VCaP (cell line): ENCODE data around the gene ADAMTS12.

Source experiments
- H3K27ac ChIP-seq: fragments of 450-650 bp; 2 replicates; pipeline ENCODE4 v1.5.1; 2017
- TF ChIP-seq, protein P1 (sequence below): fragments of 450-650 bp; conservative IDR thresholded peaks from 2 replicates; pipeline ENCODE4 v1.5.1; 2017; ENCODE audit warnings: mild to moderate bottlenecking, moderate library complexity

ADAMTS12 gene

DNA sequence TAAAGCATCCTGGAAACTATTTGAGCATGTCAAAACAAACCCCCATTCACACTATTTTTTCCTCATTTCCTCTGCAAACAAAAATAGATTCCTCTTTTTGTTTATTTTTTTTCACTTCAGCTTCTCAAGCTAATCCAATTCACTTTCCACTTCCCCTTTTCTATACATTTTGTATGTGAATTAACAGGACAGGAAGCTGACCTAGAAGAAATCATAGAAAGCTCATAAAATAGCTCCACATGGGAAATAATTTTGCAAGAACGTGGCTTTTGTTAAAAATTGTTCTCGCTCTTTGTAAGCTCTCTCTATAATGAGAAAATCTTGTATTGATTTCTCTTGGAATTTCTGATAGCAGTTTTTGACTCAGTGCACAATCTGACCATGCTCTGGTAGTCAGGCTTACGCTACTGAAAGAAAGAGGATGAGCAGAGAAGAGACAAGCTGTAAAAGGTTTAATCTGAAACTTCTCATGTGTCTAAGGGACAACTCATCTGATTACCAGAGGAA, 215.8 kb downstream of the ADAMTS12 start:
- TF ChIP-seq, protein P1, sequence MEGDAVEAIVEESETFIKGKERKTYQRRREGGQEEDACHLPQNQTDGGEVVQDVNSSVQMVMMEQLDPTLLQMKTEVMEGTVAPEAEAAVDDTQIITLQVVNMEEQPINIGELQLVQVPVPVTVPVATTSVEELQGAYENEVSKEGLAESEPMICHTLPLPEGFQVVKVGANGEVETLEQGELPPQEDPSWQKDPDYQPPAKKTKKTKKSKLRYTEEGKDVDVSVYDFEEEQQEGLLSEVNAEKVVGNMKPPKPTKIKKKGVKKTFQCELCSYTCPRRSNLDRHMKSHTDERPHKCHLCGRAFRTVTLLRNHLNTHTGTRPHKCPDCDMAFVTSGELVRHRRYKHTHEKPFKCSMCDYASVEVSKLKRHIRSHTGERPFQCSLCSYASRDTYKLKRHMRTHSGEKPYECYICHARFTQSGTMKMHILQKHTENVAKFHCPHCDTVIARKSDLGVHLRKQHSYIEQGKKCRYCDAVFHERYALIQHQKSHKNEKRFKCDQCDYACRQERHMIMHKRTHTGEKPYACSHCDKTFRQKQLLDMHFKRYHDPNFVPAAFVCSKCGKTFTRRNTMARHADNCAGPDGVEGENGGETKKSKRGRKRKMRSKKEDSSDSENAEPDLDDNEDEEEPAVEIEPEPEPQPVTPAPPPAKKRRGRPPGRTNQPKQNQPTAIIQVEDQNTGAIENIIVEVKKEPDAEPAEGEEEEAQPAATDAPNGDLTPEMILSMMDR = no peak
- no peak overlapping the region for H3K27ac ChIP-seq

DNA sequence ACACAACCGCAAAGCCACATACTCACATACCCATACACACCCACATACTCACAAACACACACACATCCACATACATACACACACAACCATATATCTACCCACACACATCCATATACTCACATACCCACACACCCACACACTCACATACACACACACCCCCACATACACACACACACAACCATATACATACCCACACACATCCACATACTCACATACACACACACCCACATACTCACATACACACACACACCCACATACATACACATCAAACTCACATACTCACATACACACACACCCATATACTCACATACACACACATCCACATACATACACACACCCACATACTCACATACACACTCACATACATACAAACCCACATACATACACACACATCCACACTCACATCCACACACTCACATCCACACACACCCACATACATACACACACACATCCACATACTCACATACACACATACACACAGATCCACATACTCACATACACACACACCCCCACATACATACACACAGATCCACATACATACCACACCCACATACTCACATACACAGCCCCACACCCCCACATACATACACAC, 220.0 kb downstream of the ADAMTS12 start:
- H3K27ac ChIP-seq = no peak overlapping the region
- TF ChIP-seq, protein P1 = no peak

DNA sequence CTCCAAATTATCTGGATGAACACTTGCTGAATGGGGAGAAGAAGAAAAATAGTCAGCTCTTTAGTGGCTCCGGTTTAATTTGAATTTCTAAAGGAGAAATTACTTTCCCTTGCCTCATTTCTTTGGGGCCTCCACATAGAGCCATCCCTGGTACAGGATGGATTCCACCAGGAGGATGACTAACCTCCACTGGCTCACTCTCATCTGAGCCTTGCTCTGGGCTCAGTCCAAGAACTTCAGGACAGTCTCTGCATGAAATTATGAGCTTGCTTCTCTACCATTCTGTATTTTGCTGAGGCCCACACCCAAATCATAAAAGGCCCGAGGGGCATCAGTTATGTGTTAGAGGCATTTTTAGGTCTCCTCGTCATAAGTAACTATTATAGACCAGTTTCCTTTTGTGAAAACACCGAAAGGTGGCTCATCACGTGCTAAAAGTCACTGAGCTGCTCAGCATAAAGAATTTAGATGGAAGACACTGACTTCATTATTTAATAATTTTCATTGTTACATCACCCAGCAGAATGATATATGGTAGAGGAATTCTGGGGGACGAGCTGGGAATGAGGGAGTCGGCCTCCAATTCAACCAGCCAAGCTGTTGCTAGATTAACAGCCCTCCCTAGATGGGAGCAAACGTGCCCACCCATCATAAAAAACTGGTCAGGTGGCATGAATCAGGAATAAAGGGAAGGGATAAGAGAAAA, 228.9 kb downstream of the ADAMTS12 start:
- no peak overlapping the region for H3K27ac ChIP-seq
- TF ChIP-seq, protein P1 = no peak

DNA sequence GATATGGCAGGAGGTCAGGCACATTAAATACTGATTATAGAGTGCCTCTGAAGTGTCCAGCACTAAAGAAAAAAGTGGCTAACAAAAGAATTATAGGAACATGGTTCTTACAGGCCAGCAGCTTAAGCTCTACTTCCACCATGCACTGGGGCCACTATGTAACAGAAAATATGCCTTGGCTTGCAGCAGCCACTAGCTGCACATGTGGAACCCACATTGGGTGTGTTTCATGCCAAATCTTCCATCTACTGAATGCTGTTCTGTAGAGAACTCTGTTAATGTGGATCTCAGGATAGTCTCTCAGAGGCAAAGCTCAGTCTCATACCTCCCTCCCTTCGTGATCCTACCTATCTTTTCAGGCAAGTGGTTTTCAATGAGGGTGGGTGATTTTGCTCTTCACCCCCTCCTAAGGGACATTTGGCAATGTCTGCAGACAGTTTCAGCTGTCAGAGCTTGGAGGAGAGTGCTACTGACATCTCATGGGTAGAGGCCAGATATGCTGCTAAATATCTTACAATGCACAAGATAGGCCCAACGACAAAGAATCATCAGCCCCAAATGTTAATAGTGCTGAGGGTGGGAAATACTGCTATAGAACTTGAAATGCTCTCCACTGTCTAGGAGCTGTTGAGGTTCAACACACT, 232.1 kb downstream of the ADAMTS12 start:
- TF ChIP-seq, protein P1 = no peak
- H3K27ac ChIP-seq = no peak overlapping the region

DNA sequence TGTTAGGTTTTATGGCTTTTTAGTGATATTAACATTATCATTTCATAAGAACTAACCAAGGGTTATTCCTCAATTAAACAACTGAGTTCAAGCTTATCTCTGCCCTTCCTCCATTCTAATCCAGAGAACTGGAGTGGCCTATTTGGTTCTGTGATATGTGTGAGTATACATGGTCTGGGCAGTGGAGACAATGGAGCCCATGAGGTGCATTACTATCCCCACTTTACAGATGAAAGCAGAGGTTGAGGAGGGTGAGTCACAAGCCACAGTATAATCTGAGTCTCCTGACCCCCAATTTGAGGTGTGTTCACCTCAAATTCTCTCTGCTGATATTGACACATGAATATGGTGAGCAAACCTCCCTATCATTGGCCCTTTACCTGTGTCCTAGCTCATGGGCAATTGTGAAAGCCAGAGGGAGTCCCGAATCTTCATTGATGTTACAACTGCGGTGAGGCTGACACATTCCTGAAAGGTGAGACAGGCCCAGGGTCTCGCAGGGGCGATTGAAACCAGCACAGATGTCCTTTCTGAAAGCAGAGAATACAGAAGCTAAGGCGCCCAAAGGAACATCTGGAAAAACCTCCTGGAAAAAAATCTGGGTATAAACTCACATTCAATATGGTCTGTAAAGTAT, 233.9 kb downstream of the ADAMTS12 start:
- no peak overlapping the region for H3K27ac ChIP-seq
- TF ChIP-seq, protein P1 = no peak

DNA sequence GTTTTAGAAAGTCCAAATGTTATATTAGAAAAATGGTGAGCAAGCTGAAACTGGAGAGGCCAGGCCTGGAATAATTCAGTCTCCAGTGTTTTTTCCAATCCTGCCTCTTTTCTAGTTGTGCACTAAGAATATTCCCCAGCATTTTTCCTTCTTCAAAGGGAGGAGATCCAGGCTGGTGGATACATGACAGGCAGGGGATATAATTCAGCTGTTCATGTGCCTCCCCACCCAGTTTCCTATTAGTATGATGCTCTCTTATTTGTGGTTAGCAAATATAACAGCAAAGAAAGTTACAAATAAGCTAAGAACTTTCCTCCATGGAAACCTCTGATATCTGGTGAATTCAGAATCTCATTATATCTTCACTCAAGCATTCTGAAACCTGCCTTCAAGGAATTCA, 234.6 kb downstream of the ADAMTS12 start:
- no peak overlapping the region for H3K27ac ChIP-seq
- TF ChIP-seq, protein P1 = no peak

DNA sequence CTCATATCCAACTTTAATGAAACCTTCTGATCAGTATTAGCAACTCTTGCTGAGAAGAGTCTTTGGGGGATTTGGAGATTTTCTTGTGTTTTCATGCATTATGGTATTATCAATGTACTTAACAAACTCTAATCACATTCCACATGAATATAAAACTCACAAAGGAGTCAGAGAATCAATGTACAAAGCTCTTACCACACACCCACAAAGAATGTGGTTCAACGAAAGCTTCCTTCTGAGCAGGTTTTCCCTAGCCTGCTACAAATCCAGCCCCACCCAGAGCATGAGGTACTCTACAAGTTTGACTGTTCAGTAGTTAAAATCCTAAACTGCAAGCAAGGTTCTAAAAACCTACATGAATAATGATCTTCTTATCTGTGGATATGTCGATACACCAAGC, 240.9 kb downstream of the ADAMTS12 start:
- TF ChIP-seq, protein P1 = no peak
- H3K27ac ChIP-seq = no peak overlapping the region
